Measurements from ENCODE around the gene CHMP6.

- no peak for TF ChIP-seq CTCF (IDR thresholded peaks at IDR 0.05)
- no peak for TF ChIP-seq POLR2A (IDR thresholded peaks at IDR 0.05)
Observed at GRCh38 chr17:80969674-80970043, 22.0 kb upstream of the CHMP6 start.
